Panc1 (cell line): ENCODE results near the gene PIK3IP1. TPM values are rescaled to one million over a fixed set of nuclear protein-coding genes. Genes with fewer than 3 reads are reported as not detected.

Experiments
- ATAC-seq: fragments of 200-7000 bp; cut with Tn5 transposase; 2 replicates; pipeline ENCODE4 v1.9.1; 2020; ENCODE audit warnings: mild to moderate bottlenecking, moderate library complexity
- BruUV-seq: library from RNA; stranded (reverse); fragments of 400-500 nt; replicated peaks from 2 replicates; lab custom pipeline; 2021; lab: Mats Ljungman, UMichigan
- CTCF ChIA-PET: fragments of 300-600 bp; sonication (Branson Sonifier 250); formaldehyde crosslinking; loops from one replicate; lab custom pipeline; 2022; ENCODE audit warnings: antibody characterized with exemption; lab: Charles Lee
- POLR2A ChIA-PET: fragments of 300-600 bp; sonication (Branson Sonifier 250); formaldehyde crosslinking; loops from one replicate; lab custom pipeline; 2022; ENCODE audit warnings: antibody characterized with exemption; lab: Charles Lee
- DNase-seq: peaks from one replicate; pipeline ENCODE4 v3.0.0-alpha.2; 2010; ENCODE audit warnings: low read depth, low spot score
- H3K27ac ChIP-seq: 2 replicates; pipeline ENCODE4 v1.5.1; 2011; ENCODE audit warnings: mild to moderate bottlenecking, low read length, inconsistent platforms
- H3K27me3 ChIP-seq: fragments of 200-500 bp; sonication (Bioruptor generic); 2 replicates; pipeline ENCODE4 v1.6.0; 2014; ENCODE audit warnings: low read length, inconsistent platforms; ENCODE audit not compliant: control insufficient read depth, insufficient read depth
- H3K36me3 ChIP-seq: fragments of 200-500 bp; sonication (Bioruptor generic); 2 replicates; pipeline ENCODE4 v1.5.1; 2014; ENCODE audit warnings: inconsistent platforms, mild to moderate bottlenecking, low read length, moderate library complexity; ENCODE audit not compliant: control insufficient read depth, insufficient read depth
- H3K4me1 ChIP-seq: 2 replicates; pipeline ENCODE4 v1.5.1; 2011; ENCODE audit warnings: inconsistent platforms, mild to moderate bottlenecking, low read length, moderate library complexity; ENCODE audit not compliant: control insufficient read depth, insufficient read depth
- H3K4me3 ChIP-seq, 2 experiments: 2 replicates each; pipeline ENCODE4 v1.5.1; 2011 to 2012; ENCODE audit warnings: low read depth in 2 of 2, low read length in 2 of 2, mild to moderate bottlenecking in 2 of 2, inconsistent platforms in 1 of 2, moderate library complexity in 1 of 2
- H3K9me3 ChIP-seq: fragments of 200-500 bp; sonication (Bioruptor generic); 2 replicates; pipeline ENCODE4 v1.5.1; 2014; ENCODE audit warnings: low read depth, mild to moderate bottlenecking, inconsistent platforms, low read length, moderate library complexity; ENCODE audit not compliant: control insufficient read depth, insufficient read depth
- POLR2AphosphoS5 ChIP-seq: IDR thresholded peaks from 2 replicates; pipeline ENCODE4 v1.6.1; 2012; ENCODE audit warnings: mild to moderate bottlenecking, low read depth, low read length, moderate library complexity
- SIN3A ChIP-seq: IDR thresholded peaks from 2 replicates; pipeline ENCODE4 v1.6.1; 2012; ENCODE audit warnings: low read depth, mild to moderate bottlenecking, low read length, moderate library complexity, borderline replicate concordance; ENCODE audit not compliant: insufficient read depth
- TCF7L2 ChIP-seq: IDR thresholded peaks from 2 replicates; pipeline ENCODE4 v1.6.1; 2011; ENCODE audit warnings: mild to moderate bottlenecking, low read depth, low read length, inconsistent platforms
- in situ Hi-C: cut with HindIII; loops from 2 replicates; pipeline ENCODE4 v1.10.0; 2016; ENCODE audit warnings: low sequenced_read_pairs, low pct_unique_long_range_greater_than_20kb
- intact Hi-C: fragments of 100-400 bp; cut with micrococcal nuclease; formaldehyde crosslinking; loops from one replicate; pipeline ENCODE4 v1.10.0; 2022; ENCODE audit not compliant: unreplicated experiment
- total RNA-seq: library from RNA; stranded (reverse); gene quantifications from one replicate; pipeline ENCODE4 v1.2.1, GENCODE V29; 2021; ENCODE audit not compliant: unreplicated experiment
- TF ChIP-seq, protein P1 (sequence below): fragments of 450-650 bp; IDR thresholded peaks from 2 replicates; pipeline ENCODE4 v1.5.1; 2017; ENCODE audit warnings: mild to moderate bottlenecking
- TF ChIP-seq, protein P2 (sequence below), 2 experiments: IDR thresholded peaks; 2 replicates each; pipeline ENCODE4 v1.6.1; 2011 to 2012; ENCODE audit warnings: low read depth in 2 of 2, control low read depth in 1 of 2, low read length in 1 of 2, mild to moderate bottlenecking in 1 of 2, moderate library complexity in 1 of 2; ENCODE audit not compliant: insufficient read depth in 1 of 2

PIK3IP1 gene
- total RNA-seq, 1 experiment from 2014 or later: 3.6 TPM

DNA sequence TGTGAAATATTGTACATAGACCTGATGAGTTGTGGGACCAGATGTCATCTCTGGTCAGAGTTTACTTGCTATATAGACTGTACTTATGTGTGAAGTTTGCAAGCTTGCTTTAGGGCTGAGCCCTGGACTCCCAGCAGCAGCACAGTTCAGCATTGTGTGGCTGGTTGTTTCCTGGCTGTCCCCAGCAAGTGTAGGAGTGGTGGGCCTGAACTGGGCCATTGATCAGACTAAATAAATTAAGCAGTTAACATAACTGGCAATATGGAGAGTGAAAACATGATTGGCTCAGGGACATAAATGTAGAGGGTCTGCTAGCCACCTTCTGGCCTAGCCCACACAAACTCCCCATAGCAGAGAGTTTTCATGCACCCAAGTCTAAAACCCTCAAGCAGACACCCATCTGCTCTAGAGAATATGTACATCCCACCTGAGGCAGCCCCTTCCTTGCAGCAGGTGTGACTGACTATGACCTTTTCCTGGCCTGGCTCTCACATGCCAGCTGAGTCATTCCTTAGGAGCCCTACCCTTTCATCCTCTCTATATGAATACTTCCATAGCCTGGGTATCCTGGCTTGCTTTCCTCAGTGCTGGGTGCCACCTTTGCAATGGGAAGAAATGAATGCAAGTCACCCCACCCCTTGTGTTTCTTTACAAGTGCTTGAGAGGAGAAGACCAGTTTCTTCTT, 12.3 kb downstream of the PIK3IP1 start:
- no peak for DNase-seq
- Histone ChIP-seq H3K27me3 (no peaks in the 10 kb centered on the region), H3K9me3 (no peaks in the 10 kb centered on the region), H3K27ac (no peak overlapping the region), H3K36me3 (no peaks in the 10 kb centered on the region), H3K4me3 (no peak overlapping the region), H3K4me1 (no peaks in the 10 kb centered on the region)
- no peak for TF ChIP-seq TCF7L2
- TF ChIP-seq, protein P1, sequence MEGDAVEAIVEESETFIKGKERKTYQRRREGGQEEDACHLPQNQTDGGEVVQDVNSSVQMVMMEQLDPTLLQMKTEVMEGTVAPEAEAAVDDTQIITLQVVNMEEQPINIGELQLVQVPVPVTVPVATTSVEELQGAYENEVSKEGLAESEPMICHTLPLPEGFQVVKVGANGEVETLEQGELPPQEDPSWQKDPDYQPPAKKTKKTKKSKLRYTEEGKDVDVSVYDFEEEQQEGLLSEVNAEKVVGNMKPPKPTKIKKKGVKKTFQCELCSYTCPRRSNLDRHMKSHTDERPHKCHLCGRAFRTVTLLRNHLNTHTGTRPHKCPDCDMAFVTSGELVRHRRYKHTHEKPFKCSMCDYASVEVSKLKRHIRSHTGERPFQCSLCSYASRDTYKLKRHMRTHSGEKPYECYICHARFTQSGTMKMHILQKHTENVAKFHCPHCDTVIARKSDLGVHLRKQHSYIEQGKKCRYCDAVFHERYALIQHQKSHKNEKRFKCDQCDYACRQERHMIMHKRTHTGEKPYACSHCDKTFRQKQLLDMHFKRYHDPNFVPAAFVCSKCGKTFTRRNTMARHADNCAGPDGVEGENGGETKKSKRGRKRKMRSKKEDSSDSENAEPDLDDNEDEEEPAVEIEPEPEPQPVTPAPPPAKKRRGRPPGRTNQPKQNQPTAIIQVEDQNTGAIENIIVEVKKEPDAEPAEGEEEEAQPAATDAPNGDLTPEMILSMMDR: no peak
- TF ChIP-seq POLR2AphosphoS5: no peak
- TF ChIP-seq, protein P2, sequence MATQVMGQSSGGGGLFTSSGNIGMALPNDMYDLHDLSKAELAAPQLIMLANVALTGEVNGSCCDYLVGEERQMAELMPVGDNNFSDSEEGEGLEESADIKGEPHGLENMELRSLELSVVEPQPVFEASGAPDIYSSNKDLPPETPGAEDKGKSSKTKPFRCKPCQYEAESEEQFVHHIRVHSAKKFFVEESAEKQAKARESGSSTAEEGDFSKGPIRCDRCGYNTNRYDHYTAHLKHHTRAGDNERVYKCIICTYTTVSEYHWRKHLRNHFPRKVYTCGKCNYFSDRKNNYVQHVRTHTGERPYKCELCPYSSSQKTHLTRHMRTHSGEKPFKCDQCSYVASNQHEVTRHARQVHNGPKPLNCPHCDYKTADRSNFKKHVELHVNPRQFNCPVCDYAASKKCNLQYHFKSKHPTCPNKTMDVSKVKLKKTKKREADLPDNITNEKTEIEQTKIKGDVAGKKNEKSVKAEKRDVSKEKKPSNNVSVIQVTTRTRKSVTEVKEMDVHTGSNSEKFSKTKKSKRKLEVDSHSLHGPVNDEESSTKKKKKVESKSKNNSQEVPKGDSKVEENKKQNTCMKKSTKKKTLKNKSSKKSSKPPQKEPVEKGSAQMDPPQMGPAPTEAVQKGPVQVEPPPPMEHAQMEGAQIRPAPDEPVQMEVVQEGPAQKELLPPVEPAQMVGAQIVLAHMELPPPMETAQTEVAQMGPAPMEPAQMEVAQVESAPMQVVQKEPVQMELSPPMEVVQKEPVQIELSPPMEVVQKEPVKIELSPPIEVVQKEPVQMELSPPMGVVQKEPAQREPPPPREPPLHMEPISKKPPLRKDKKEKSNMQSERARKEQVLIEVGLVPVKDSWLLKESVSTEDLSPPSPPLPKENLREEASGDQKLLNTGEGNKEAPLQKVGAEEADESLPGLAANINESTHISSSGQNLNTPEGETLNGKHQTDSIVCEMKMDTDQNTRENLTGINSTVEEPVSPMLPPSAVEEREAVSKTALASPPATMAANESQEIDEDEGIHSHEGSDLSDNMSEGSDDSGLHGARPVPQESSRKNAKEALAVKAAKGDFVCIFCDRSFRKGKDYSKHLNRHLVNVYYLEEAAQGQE (IDR thresholded peaks at IDR 0.05; ENCODE audit: insufficient read depth in 1 of 2, low read depth in 2 of 2, low read length in 1 of 2): no peak
- no peak for TF ChIP-seq SIN3A
- in situ Hi-C loops: no loop called here
- ChIA-PET CTCF (no interaction called here), POLR2A (no interaction called here)
- no peak for ATAC-seq
- no TSS peak for BruUV-seq
- intact Hi-C loops: no loop called here

DNA sequence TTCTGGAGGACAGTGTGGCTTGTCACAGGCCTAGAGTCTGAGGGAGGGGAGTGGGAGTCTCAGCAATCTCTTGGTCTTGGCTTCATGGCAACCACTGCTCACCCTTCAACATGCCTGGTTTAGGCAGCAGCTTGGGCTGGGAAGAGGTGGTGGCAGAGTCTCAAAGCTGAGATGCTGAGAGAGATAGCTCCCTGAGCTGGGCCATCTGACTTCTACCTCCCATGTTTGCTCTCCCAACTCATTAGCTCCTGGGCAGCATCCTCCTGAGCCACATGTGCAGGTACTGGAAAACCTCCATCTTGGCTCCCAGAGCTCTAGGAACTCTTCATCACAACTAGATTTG, 13.0 kb downstream of the PIK3IP1 start:
- Histone ChIP-seq H3K4me1 (no peaks in the 10 kb centered on the region), H3K27me3 (no peaks in the 10 kb centered on the region), H3K36me3 (no peaks in the 10 kb centered on the region), H3K4me3 (no peak overlapping the region), H3K27ac (no peak overlapping the region), H3K9me3 (no peaks in the 10 kb centered on the region)
- ATAC-seq (no peak), DNase-seq (no peak)
- CTCF ChIA-PET: no interaction called here
- intact Hi-C loops (no loop called here), in situ Hi-C loops (no loop called here)
- TF ChIP-seq TCF7L2: no peak
- TF ChIP-seq, protein P1: no peak
- no peak for TF ChIP-seq POLR2AphosphoS5
- TF ChIP-seq, protein P2 (IDR thresholded peaks at IDR 0.05; ENCODE audit: insufficient read depth in 1 of 2, low read depth in 2 of 2, low read length in 1 of 2): no peak
- TF ChIP-seq SIN3A: no peak
- POLR2A ChIA-PET: no interaction called here
- BruUV-seq: no TSS peak
